ENCODE results near the gene XBP1.
"Not testable (repeated sequence)": the region's sequence is repeated elsewhere in the genome, so short reads cannot be mapped to it uniquely, and the experiment has no call there.

GRCh38 chr22:28805426-28805825 lies 5.1 kb upstream of the XBP1 start:
- TF ChIP-seq GATA2 (CRISPR knock-in tag; IDR thresholded peaks at IDR 0.05); TAF1 (IDR thresholded peaks at IDR 0.05; ENCODE audit: borderline replicate concordance, low read depth, low read length); SIN3A (IDR thresholded peaks at IDR 0.05; ENCODE audit: borderline replicate concordance, low read depth, low read length); USF2 (IDR thresholded peaks at IDR 0.05; ENCODE audit: borderline replicate concordance, low read depth, low read length); CTCF (IDR thresholded peaks at IDR 0.05); ZBTB33 (IDR thresholded peaks at IDR 0.05; ENCODE audit: borderline replicate concordance, low read depth); POLR2AphosphoS5 (IDR thresholded peaks at IDR 0.05; ENCODE audit: low read depth, low read length); FOSL2 (IDR thresholded peaks at IDR 0.05; ENCODE audit: borderline replicate concordance, low read depth); YY1 (IDR thresholded peaks at IDR 0.05; ENCODE audit: low read depth); SMC3 (IDR thresholded peaks at IDR 0.05; ENCODE audit: low read depth, low read length); FOXJ3 (CRISPR knock-in tag; IDR thresholded peaks at IDR 0.05): not testable (repeated sequence)
